GM18526 (cell line): ENCODE measurements around the gene PHF20.

ENCODE experiments used
- POLR2A ChIP-seq: IDR thresholded peaks from 3 replicates; pipeline ENCODE4 v1.6.1; 2011; ENCODE audit not compliant: insufficient read length; ENCODE audit errors: extremely low read depth

PHF20 gene

GRCh38 chr20:35849706-35850105, 77.9 kb downstream of the PHF20 start:
- TF ChIP-seq POLR2A: no peak

DNA sequence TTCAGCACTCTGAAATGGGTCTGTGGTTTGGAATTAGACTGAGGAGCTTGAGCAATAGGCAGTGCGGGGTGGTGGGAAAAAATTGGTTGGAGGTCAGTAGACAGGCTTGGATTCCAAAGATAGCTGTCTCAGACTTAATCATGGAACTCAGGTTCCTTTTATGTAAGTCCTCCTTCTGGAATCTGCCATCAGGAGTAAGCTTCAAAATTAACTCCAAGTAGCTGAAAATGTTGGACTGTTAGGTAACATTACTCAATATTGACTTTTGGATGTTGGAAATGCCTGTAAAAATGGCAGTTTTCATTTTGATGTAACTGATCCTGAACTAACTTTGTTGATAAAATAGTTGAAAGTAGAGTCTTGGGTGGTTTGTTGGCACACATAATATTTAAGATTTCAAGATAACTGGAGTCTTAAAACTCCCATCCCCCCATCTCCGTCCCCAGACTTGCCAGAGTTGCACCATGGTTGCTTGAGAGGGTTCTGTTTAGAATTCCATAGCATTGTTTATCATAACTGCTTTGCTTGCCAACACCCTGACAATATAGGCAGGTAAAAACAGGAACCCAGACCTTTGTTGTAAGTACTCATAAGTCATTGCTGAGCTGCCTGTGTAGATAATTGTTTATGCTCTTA, 83.0 kb downstream of the PHF20 start:
- no peak for TF ChIP-seq POLR2A

DNA sequence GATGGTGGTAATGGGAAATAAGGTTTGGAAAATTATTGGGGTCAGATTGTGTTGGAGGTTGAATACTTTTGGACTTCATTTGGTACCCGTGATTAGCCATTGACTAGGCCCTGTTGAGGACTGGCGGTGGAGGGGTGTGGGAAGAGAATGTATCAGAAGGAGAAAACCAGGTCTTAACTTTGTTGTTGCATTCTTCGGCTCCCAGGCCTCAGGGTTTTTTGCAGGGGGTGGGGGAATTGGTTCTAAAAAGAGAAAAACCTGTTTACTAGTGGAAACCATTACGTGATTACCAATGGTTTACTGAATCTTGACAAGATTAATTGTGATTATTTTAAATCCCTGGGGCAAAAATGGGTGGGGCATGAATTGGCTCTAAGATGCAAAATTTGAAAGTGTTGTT, 85.1 kb downstream of the PHF20 start:
- no peak for TF ChIP-seq POLR2A

DNA sequence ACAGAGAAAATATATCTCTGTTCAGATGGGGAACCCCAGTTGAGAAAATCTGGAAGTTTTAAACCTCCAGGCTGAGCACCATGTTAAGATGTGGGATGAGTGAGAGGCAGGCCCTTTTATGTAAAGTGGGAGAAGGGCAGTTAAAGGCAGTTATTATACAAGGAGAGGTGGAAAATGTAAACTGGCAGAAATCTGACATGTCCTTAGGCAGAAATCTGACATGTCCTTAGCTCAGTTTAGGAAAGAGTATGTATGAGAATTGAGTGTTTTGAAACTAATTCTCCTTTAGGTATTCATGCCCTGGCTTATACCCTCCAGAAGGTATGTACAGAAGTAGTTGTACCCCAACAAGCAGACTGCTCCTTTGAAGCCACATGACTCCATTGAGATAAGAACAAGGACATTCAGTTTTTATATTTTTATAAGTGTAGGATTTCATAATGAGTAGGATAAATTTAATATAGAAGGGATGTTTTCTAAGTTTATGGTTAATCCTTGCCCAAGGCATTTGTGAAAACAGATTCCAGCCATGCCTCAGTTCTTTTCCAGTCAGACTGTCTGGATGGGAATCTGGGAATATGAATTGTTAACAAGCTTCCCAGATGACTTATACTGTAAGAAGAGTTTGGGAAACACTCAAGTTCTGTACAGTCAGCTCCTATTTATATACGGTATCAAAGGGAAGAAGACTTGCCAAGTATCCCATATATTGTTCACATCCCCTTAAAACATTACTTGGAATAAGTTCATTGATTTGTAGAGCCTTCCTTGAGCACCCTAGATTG, 94.8 kb downstream of the PHF20 start:
- TF ChIP-seq POLR2A: no peak

DNA sequence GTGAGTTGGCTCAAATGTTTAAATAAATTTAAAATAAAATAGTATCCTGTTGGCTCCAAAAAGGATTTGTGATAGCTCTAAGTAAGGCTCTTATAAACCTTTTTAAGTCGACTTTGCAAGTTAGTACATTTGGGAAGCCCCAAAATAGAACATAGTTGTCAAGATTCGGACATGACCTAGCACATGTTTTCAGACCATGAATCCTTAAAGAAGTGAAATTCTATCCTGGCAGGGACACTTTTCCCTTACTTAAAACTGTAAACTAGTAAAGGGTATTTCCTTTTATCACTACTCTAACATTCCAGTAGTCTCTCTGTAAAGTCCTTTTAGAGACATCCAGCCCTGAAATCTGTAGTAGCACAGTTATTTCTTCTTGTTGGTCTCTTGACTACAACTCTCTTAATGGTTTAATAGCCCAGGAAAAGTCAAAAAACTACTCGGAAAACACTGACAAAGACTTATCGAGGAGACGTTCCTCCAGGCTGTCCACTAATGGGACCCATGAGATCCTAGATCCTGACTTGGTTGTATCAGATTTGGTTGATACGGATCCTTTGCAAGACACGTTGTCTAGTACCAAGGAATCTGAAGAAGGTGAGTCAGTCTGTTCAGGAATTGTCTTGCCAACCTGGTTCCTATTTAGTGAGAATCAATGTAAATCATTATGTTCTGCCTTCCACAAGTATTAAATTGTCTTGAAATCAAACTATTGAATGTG, 98.9 kb downstream of the PHF20 start:
- TF ChIP-seq POLR2A: no peak

DNA sequence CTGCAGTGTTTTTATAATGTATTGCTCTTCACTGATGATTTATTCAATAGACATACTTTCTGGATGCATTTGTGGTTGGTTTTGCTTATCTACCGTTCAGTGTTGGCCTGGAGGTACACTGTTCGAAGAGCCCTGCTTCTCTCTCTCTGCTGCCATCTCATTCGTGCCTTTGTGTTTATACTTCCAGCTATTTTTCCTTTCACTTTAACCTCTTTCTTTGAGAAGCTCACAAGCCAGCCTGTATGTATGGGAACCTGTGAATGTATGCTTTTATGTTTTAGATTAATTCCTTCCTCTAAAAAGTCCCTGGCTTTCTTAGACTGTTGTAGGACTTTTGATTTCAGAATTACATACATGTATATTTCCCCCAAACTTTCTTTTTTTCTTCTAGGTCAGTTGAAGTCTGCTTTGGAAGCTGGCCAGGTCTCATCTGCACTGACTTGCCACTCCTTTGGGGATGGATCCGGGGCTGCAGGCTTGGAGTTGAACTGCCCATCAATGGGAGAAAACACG, 99.5 kb downstream of the PHF20 start:
- no peak for TF ChIP-seq POLR2A

DNA sequence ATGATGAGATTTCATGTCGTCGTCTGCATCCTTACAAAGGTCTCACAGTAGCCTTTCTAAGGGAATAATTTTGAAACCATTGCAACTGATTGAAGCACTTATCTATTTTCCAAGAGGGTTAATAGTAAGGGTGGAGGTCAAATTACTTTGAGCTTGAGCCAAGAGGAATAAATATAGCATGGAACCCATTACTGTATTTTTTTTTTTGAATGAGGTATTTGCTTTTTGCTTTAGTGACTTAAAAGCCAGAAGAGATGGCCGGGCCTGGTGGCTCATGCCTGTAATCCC, 104.2 kb downstream of the PHF20 start:
- no peak for TF ChIP-seq POLR2A

DNA sequence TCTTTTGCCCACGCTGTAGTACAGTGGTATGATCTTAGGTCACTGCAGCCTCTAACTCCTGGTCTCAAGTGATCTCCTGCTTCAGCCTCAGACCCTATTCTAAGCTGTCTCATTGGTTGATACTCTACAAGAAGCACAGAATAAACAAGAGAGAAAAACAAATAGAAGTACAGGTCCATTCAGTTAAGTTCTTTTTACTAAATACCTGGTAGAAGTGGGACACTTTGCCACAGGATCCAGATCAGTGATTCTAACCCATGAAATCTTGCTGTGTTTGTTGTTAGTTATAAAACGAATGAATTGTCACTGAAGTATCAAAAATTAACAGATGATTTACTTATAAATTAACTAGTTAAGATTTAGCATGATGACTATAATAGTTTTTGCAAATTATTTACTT, 105.8 kb downstream of the PHF20 start:
- TF ChIP-seq POLR2A: no peak

DNA sequence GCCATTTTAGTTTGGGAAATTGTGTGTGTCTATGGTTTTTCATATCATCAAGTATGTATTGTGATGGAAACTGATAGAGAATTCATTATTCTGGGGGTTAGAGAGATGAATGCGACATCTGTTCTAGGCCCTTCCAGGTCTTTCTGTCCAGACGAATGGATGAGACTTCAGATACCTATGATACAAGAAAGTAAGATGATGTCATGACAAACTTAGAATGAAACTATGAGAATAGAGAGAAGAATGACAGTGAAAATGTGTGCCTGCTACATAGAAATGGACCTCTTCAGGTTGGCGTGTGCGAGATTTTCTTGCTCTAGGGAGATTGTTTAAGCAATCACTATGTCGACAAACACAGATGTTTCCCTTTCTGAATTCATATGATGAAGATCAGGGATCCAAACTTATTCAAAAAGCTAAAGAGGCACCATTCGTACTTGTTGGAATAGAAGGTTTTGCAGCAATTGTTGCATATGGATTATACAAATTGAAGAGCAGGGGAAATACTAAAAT, 106.4 kb downstream of the PHF20 start:
- TF ChIP-seq POLR2A: no peak

DNA sequence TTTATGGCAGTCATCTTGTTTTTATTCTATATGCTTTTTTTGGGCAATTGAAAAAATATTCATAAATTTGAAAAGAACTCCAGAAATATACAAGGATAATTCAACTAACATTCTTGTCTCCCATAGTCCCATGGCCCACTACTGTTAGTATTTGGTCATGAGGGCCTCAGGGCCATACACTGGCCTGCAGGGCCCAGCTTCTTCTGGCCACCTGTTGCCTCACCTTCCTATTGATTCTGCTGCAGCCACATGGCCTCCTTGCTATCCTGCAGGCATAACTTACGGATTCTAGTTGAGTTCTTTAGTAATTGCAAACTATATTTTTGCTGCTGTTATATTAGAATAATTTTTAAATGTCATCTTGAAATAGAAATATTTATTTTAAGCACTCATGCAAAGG, 109.9 kb downstream of the PHF20 start:
- no peak for TF ChIP-seq POLR2A

DNA sequence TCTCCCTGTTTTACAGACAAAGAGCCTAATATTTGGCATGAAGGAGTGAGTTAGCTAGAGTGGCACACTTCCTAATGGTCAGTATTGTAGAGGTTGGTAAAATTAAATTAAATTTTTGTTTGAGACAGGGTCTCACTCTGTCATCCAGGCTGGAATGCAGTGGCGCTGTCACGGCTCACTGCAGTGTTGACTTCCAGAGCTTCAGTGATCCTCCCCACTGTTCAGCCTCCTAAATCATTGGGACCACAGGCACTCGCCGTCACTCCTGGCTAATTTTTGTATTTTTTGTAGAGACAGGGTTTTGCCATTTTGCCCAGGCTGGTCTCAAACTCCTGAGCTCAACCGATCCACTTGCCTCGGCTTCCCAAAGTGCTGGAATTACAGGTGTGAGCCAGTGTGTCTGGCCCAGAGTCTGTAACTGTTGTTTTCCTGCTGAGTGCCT, 111.5 kb downstream of the PHF20 start:
- TF ChIP-seq POLR2A: no peak

DNA sequence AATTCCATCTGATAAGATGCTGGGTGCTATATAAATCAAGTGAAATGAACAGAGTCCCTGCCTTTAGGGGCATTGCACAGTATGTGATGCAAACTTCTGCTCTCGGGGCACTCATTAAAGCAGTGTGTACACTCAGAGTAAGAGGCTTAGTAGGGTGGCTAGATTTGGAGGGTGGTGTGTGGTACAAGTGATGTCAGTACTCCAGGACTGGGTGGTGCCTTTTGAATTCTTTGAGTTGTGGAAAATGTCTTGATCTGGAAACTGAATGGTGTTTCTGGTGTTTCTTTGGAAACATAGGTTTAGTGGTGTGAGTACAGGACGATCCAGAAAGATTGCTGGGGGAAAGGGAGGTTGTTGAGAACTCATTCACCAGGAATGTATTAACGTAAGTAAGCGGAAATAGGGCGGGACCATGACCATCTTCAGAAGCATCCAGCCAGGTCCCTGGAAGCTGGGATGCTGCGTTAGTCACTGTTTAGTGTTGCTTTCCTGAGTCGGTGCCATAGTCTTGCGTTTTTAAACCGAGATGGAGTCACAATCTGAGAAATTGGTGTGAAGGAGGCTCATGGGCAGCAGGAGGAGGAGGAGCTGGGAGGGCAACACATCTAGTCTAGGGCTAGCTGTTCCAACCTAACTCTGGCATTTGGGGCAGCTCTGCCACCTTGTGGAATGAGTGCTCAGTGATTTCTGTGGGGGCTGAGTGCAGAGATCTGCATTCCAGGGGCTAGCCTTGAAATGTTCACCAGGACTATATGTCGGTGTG, 112.1 kb downstream of the PHF20 start:
- no peak for TF ChIP-seq POLR2A

- TF ChIP-seq POLR2A: no peak
These were observed 112.7 kb downstream of the PHF20 start for GRCh38 chr20:35884541-35884865.

DNA sequence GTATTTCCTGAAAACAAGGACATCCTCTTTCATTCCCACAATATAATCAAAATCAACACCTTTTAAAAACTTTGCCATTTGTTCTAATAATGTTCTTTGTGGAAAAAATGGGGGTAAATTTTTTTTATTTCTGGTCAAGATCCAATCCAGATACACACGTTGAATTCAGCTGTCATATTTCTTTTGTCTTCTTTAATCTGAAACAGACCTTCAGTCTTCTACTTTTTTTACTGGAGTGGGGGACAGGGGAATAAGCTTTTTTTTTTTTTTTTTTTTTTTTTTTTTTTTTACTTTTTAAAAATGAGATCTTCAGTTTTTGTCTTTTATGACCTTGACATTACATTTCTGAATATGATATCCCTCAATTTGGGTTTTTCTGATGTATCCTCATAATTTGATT, 113.4 kb downstream of the PHF20 start:
- no peak for TF ChIP-seq POLR2A

- no peak for TF ChIP-seq POLR2A
These were observed 114.7 kb downstream of the PHF20 start for GRCh38 chr20:35886537-35886936.
